K562 (cell line): ENCODE results near the gene HSD3B7. TPM values are rescaled to one million over a fixed set of nuclear protein-coding genes. Genes with fewer than 3 reads are reported as not detected.

Experiments
- ATF7 ChIP-seq: fragments of 450-650 bp; IDR thresholded peaks from 2 replicates; pipeline ENCODE4 v1.7.1; 2014; ENCODE audit warnings: mild to moderate bottlenecking, moderate library complexity
- CREB3L1 ChIP-seq: fragments of 450-650 bp; IDR thresholded peaks from 2 replicates; pipeline ENCODE4 v1.6.1; 2014; ENCODE audit warnings: low read depth, mild to moderate bottlenecking, moderate library complexity, borderline replicate concordance
- HCFC1 ChIP-seq: IDR thresholded peaks from 2 replicates; pipeline ENCODE4 v1.6.1; 2012; ENCODE audit warnings: low read depth, low read length, improper control_type of control experiment
- HDAC3 ChIP-seq: fragments of 450-650 bp; IDR thresholded peaks from 2 replicates; pipeline ENCODE4 v1.6.1; 2018; ENCODE audit warnings: borderline replicate concordance, mild to moderate bottlenecking, moderate library complexity; ENCODE audit not compliant: partially characterized antibody
- ID3 ChIP-seq, 2 experiments: fragments of 250-450 bp in 1 of 2; fragments of 450-650 bp in 1 of 2; sonication (Bioruptor Pico) in 1 of 2; IDR thresholded peaks; 2 replicates each; pipeline versions ENCODE4 v1.6.1 to v1.8.0; 2016 to 2021; ENCODE audit warnings: mild to moderate bottlenecking in 2 of 2, moderate library complexity in 2 of 2, missing compliant biosample characterization in 1 of 2, missing genetic modification characterization in 1 of 2
- IRF1 ChIP-seq: sonication (generic); formaldehyde crosslinking; IDR thresholded peaks from 2 replicates; pipeline ENCODE4 v1.8.0; 2022; ENCODE audit warnings: missing genetic modification reagents, mild to moderate bottlenecking, borderline replicate concordance
- KLF10 ChIP-seq: fragments of 250-450 bp; sonication (Bioruptor Pico); IDR thresholded peaks from 2 replicates; pipeline ENCODE4 v1.6.1; 2021; ENCODE audit warnings: matching md5 sums
- MBD1 ChIP-seq: fragments of 250-450 bp; sonication (Bioruptor Pico); IDR thresholded peaks from 2 replicates; pipeline ENCODE4 v1.8.0; 2022; ENCODE audit warnings: inconsistent platforms
- MIER1 ChIP-seq: fragments of 450-650 bp; IDR thresholded peaks from 2 replicates; pipeline ENCODE4 v1.6.1; 2016; ENCODE audit warnings: antibody characterized with exemption, mild to moderate bottlenecking, low read depth
- POLR2AphosphoS5 ChIP-seq: IDR thresholded peaks from 2 replicates; pipeline ENCODE4 v1.6.1; 2011; ENCODE audit warnings: mild to moderate bottlenecking, low read depth, low read length, moderate library complexity; ENCODE audit not compliant: control insufficient read depth, insufficient read depth
- POLR2H ChIP-seq: IDR thresholded peaks from 2 replicates; pipeline ENCODE4 v1.6.1; 2016; ENCODE audit warnings: missing genetic modification characterization, low read depth, mild to moderate bottlenecking, control low read depth, missing compliant biosample characterization, moderate library complexity
- PYGO2 ChIP-seq: fragments of 450-650 bp; IDR thresholded peaks from 2 replicates; pipeline ENCODE4 v1.6.1; 2016; ENCODE audit warnings: mild to moderate bottlenecking, missing genetic modification characterization, moderate library complexity, missing compliant biosample characterization
- SIRT6 ChIP-seq: IDR thresholded peaks from one replicate; pipeline ENCODE4 v1.6.1; 2012; ENCODE audit warnings: low read depth, mild to moderate bottlenecking, control low read depth, inconsistent platforms, low read length, moderate library complexity
- TARDBP ChIP-seq: fragments of 450-650 bp; IDR thresholded peaks from 2 replicates; pipeline ENCODE4 v1.6.1; 2016
- TFAP4 ChIP-seq: sonication (generic); formaldehyde crosslinking; IDR thresholded peaks from 2 replicates; pipeline ENCODE4 v1.8.0; 2022; ENCODE audit warnings: missing genetic modification reagents, mild to moderate bottlenecking, moderate library complexity, borderline replicate concordance
- ZBTB2 ChIP-seq: fragments of 450-650 bp; IDR thresholded peaks from 2 replicates; pipeline ENCODE4 v1.6.1; 2016; ENCODE audit warnings: antibody characterized with exemption
- ZNF124 ChIP-seq: sonication (generic); formaldehyde crosslinking; IDR thresholded peaks from 2 replicates; pipeline ENCODE4 v1.8.1; 2022; ENCODE audit warnings: missing genetic modification reagents
- ZNF184 ChIP-seq: sonication (generic); formaldehyde crosslinking; IDR thresholded peaks from 2 replicates; pipeline ENCODE4 v1.5.0; 2020; ENCODE audit warnings: missing genetic modification reagents
- ZNF311 ChIP-seq: fragments of 250-450 bp; sonication (Bioruptor Pico); IDR thresholded peaks from 2 replicates; pipeline ENCODE4 v1.4.0; 2020; ENCODE audit warnings: mild to moderate bottlenecking, moderate library complexity
- ZNF696 ChIP-seq: fragments of 250-450 bp; sonication (Bioruptor Pico); conservative IDR thresholded peaks from 2 replicates; pipeline ENCODE4 v1.4.0; 2020; ENCODE audit warnings: mild to moderate bottlenecking, moderate library complexity
- ZNF76 ChIP-seq: fragments of 250-450 bp; sonication (Bioruptor Pico); IDR thresholded peaks from 2 replicates; pipeline ENCODE4 v1.4.0; 2020; ENCODE audit warnings: mild to moderate bottlenecking, moderate library complexity, borderline replicate concordance
- polyA plus RNA-seq, 8 experiments: library from polyadenylated mRNA; depleted of rRNA in 4 of 8; stranded (reverse) in 5 of 8; unstranded in 3 of 8; fragments of >200 nt; fragmentation: Nextera tagmentation in 2 of 8; fragmentation: Illumina TruSeq in 1 of 8; extraction: Ambion mirVana in 2 of 8; extraction: Trizol in 1 of 8; gene quantifications; 2 replicates each; pipeline versions ENCODE4 v1.2.1 to v1.2.3, GENCODE V29; 2011 to 2014; ENCODE audit warnings: inconsistent platforms in 1 of 8, missing spikeins in 1 of 8
- total RNA-seq, 7 experiments: library from RNA; depleted of rRNA in 6 of 7; stranded (reverse); fragments of >200 nt in 6 of 7; fragmentation: Illumina TruSeq in 2 of 7; extraction: Trizol in 2 of 7; gene quantifications; 2 replicates each; pipeline versions ENCODE4 v1.2.1 to v1.2.3, GENCODE V29; 2011 to 2021; ENCODE audit warnings: low replicate concordance in 1 of 7

The HSD3B7 gene
- total and polyA plus RNA-seq, 9 of the 15 experiments (the other 6 are each of a cell fraction or from before 2014, with no cell fraction given) = 5.4 to 49.1 (median 23.0) TPM

GRCh38 chr16:30985401-30986128 is 558 bp downstream of the HSD3B7 start (continued):
- no peak for TF ChIP-seq IRF1
- no peak for TF ChIP-seq MIER1
- no peak for TF ChIP-seq POLR2H (tag)
- no peak for TF ChIP-seq MBD1 (CRISPR knock-in tag)
- no peak for TF ChIP-seq SIRT6
- no peak for TF ChIP-seq ZNF696 (CRISPR knock-in tag)
- TF ChIP-seq ZNF76 (CRISPR knock-in tag) = 0 out of 2 replicates have a peak, but pooled peaks have one; percentile 46
- no peak for TF ChIP-seq CREB3L1
- no peak for TF ChIP-seq HDAC3
- TF ChIP-seq ZNF184 (CRISPR knock-in tag) = no peak
- peak; percentile 3; the same call in 1 of the 2 replicates for TF ChIP-seq ATF7
- TF ChIP-seq ZNF311 = no peak
- no peak for TF ChIP-seq ZNF124 (CRISPR knock-in tag)
- TF ChIP-seq KLF10 (CRISPR knock-in tag) = no peak
- TF ChIP-seq TFAP4 (CRISPR knock-in tag) = peak; percentile 45
- no peak for TF ChIP-seq HCFC1
- no peak for TF ChIP-seq PYGO2 (tag)
- TF ChIP-seq ZBTB2 = no peak
- no peak for TF ChIP-seq POLR2AphosphoS5
- no peak for TF ChIP-seq TARDBP
- no peak for TF ChIP-seq ID3 (CRISPR knock-in tag; IDR thresholded peaks at IDR 0.05)
- no peak for TF ChIP-seq ID3 (tag; IDR thresholded peaks at IDR 0.05)
